OCI-LY7 (cell line): ENCODE data around the gene RAB31. TPM values are rescaled to one million over a fixed set of nuclear protein-coding genes. Genes with fewer than 3 reads are reported as not detected.

Source experiments
- BruUV-seq: library from RNA; stranded (reverse); fragments of 400-500 nt; replicated peaks from 2 replicates; lab custom pipeline; 2021; lab: Mats Ljungman, UMichigan
- CTCF ChIA-PET: fragments of 300-600 bp; sonication (Branson Sonifier 250); formaldehyde crosslinking; loops from one replicate; lab custom pipeline; 2022; ENCODE audit warnings: antibody characterized with exemption; ENCODE audit not compliant: unreplicated experiment; lab: Charles Lee
- POLR2A ChIA-PET: fragments of 300-600 bp; sonication (Branson Sonifier 250); formaldehyde crosslinking; loops from one replicate; lab custom pipeline; 2022; ENCODE audit warnings: antibody characterized with exemption; lab: Charles Lee
- DNase-seq: peaks from one replicate; pipeline ENCODE4 v3.0.0-alpha.2; 2015; ENCODE audit warnings: low spot score
- H2AFZ ChIP-seq: fragments of 200-600 bp; sonication (generic), shearing (Covaris generic); 2 replicates; pipeline ENCODE4 v1.6.1; 2014; ENCODE audit warnings: mild to moderate bottlenecking, antibody characterized with exemption, low read length, moderate library complexity
- H3K27ac ChIP-seq: fragments of 200-600 bp; sonication (generic); 2 replicates; pipeline ENCODE4 v1.5.1; 2014; ENCODE audit warnings: mixed run types, low read depth, mild to moderate bottlenecking, moderate library complexity, low read length, inconsistent platforms; ENCODE audit not compliant: poor library complexity, severe bottlenecking
- H3K36me3 ChIP-seq: fragments of 200-600 bp; sonication (generic); 2 replicates; pipeline ENCODE4 v1.6.1; 2014; ENCODE audit warnings: mild to moderate bottlenecking, antibody characterized with exemption, low read length, moderate library complexity, mixed read lengths; ENCODE audit not compliant: insufficient read depth
- H3K4me1 ChIP-seq: fragments of 200-600 bp; sonication (generic); 2 replicates; pipeline ENCODE4 v1.5.1; 2014; ENCODE audit warnings: mild to moderate bottlenecking, low read length; ENCODE audit not compliant: insufficient read depth, poor library complexity, severe bottlenecking
- H3K4me2 ChIP-seq: fragments of 200-600 bp; sonication (generic); 2 replicates; pipeline ENCODE4 v1.6.1; 2014; ENCODE audit warnings: mild to moderate bottlenecking, low read length
- H3K4me3 ChIP-seq: fragments of 200-600 bp; sonication (generic); 2 replicates; pipeline ENCODE4 v1.5.1; 2014; ENCODE audit warnings: mild to moderate bottlenecking, low read depth, low read length; ENCODE audit not compliant: poor library complexity, severe bottlenecking
- H3K79me2 ChIP-seq: fragments of 200-600 bp; sonication (generic); 2 replicates; pipeline ENCODE4 v1.6.1; 2016; ENCODE audit warnings: low read depth, mild to moderate bottlenecking, low read length, moderate library complexity, mixed read lengths; ENCODE audit not compliant: insufficient read depth
- H3K9me2 ChIP-seq: fragments of 200-600 bp; sonication (generic); 2 replicates; pipeline ENCODE4 v1.6.1; 2016; ENCODE audit warnings: mild to moderate bottlenecking, low read length, mixed read lengths; ENCODE audit not compliant: insufficient read depth
- H3K9me3 ChIP-seq: fragments of 200-600 bp; sonication (generic); 2 replicates; pipeline ENCODE4 v1.6.1; 2014; ENCODE audit warnings: mild to moderate bottlenecking, mixed run types, low read length, mixed read lengths
- H4K20me1 ChIP-seq: fragments of 200-600 bp; sonication (generic); 2 replicates; pipeline ENCODE4 v1.6.1; 2014; ENCODE audit warnings: mild to moderate bottlenecking, antibody characterized with exemption, low read length, moderate library complexity, mixed read lengths; ENCODE audit not compliant: insufficient read depth
- CTCF ChIP-seq: fragments of 200-600 bp; sonication (generic); conservative IDR thresholded peaks from 2 replicates; pipeline ENCODE4 v1.5.1; 2014; ENCODE audit warnings: mild to moderate bottlenecking, antibody characterized with exemption, low read length, moderate library complexity, mixed read lengths
- EZH2phosphoT487 ChIP-seq: fragments of 200-600 bp; sonication (generic); IDR thresholded peaks from 2 replicates; pipeline ENCODE4 v1.6.1; 2018; ENCODE audit warnings: low read depth, borderline replicate concordance, mild to moderate bottlenecking, mixed run types, antibody characterized with exemption, low read length, moderate library complexity, mixed read lengths
- intact Hi-C: fragments of 100-400 bp; cut with micrococcal nuclease; formaldehyde crosslinking; loops from one replicate; pipeline ENCODE4 v1.10.0; 2022; ENCODE audit not compliant: unreplicated experiment
- total RNA-seq, 2 experiments: library from RNA; depleted of rRNA in 1 of 2; stranded (reverse); fragments of >200 nt in 1 of 2; shearing (Covaris generic) in 1 of 2; gene quantifications; 2 replicates each; pipeline ENCODE4 v1.2.3, GENCODE V29; 2014 to 2022

Gene RAB31
- total RNA-seq, 2 experiments from 2014 or later, result not detected

DNA sequence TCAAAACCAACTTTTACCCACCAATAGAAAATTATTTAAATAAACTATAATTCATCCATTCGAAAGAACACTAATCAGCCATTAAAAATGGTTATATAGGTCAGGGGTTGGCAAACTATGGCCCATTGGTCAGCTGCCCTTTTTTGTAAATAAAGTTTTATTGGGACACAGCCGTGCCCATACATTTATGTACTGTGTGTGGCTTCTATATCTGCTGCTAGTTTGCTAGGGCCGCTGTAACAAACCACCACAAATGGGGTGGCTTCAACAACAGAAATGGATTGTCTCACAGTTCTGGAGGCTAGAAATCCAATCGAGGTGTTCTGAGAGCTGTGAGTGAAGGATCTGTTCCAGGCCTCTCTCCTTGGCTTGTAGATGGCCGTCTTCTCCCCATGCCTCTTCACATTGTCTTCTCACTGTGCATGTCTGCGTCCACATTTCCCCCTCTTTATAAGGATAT lies 170.7 kb downstream of the RAB31 start:
- no peak for DNase-seq
- intact Hi-C loops, result no loop called here
- H2AFZ ChIP-seq, result no peak overlapping the region
- H3K4me2 ChIP-seq, result no peak overlapping the region
- H3K9me3 ChIP-seq, result no peaks in the 10 kb centered on the region
- TF ChIP-seq CTCF (no peak), EZH2phosphoT487 (no peak)
- BruUV-seq, result no TSS peak
- no peak overlapping the region for H3K27ac ChIP-seq
- H4K20me1 ChIP-seq, result no peaks in the 10 kb centered on the region
- no peak overlapping the region for H3K4me3 ChIP-seq
- H3K9me2 ChIP-seq, result no peaks in the 10 kb centered on the region
- no peaks in the 10 kb centered on the region for H3K4me1 ChIP-seq
- CTCF ChIA-PET, result no interaction called here
- POLR2A ChIA-PET, result no interaction called here
- no peaks in the 10 kb centered on the region for H3K36me3 ChIP-seq
- no peaks in the 10 kb centered on the region for H3K79me2 ChIP-seq

GRCh38 chr18:9884090-9884489 lies 176.0 kb downstream of the RAB31 start:
- Histone ChIP-seq H3K9me3 (no peaks in the 10 kb centered on the region), H3K4me1 (no peaks in the 10 kb centered on the region), H3K4me2 (no peak overlapping the region), H3K4me3 (no peak overlapping the region), H4K20me1 (no peaks in the 10 kb centered on the region), H3K9me2 (no peaks in the 10 kb centered on the region), H3K36me3 (no peaks in the 10 kb centered on the region), H3K27ac (no peak overlapping the region), H2AFZ (no peak overlapping the region), H3K79me2 (no peaks in the 10 kb centered on the region)
- no peak for TF ChIP-seq CTCF
- no peak for TF ChIP-seq EZH2phosphoT487
- intact Hi-C loops, result no loop called here
- CTCF ChIA-PET, result no interaction called here
- no TSS peak for BruUV-seq
- no peak for DNase-seq
- POLR2A ChIA-PET, result no interaction called here

DNA sequence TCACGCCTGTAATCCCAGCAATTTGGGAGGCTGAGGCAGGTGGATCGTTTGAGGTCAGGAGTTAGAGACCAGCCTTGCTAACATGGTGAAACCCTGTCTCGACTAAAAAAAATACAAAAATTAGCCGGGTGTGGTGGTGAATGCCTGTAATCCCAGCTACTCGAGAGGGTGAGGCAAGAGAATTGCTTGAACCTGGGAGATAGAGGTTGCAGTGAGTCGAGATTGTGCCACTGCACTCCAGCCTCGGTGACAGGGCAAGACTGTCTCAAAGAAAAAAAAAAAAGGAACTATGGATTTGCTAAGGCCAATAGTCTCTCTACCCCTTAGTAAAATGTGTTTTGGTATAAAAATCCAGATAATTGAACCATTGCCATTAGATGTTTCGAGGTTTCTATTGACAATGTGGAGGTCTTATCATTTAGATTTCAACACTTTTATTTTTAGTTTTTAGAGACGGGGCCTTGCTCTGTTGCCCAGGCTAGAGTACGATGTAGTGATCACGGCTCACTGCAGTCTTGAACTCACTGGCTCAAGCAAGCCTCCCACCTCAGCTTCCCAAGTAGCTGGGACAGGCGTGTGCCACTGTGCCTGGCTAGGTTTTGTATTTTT lies 176.5 kb downstream of the RAB31 start:
- Histone ChIP-seq H4K20me1 (no peaks in the 10 kb centered on the region), H3K4me2 (no peak overlapping the region), H3K9me3 (no peaks in the 10 kb centered on the region), H3K79me2 (no peaks in the 10 kb centered on the region), H3K36me3 (no peaks in the 10 kb centered on the region), H3K9me2 (no peaks in the 10 kb centered on the region), H3K4me3 (no peak overlapping the region), H2AFZ (no peak overlapping the region), H3K4me1 (no peaks in the 10 kb centered on the region), H3K27ac (no peak overlapping the region)
- CTCF ChIA-PET, result no interaction called here
- POLR2A ChIA-PET, result no interaction called here
- no peak for DNase-seq
- BruUV-seq, result no TSS peak
- intact Hi-C loops, result no loop called here
- TF ChIP-seq CTCF (no peak), EZH2phosphoT487 (no peak)
